GM12864 (cell line): Measurements from ENCODE around the gene SLC40A1.

Experiments
- DNase-seq: peaks from one replicate; pipeline ENCODE4 v3.0.0-alpha.2; 2011; ENCODE audit warnings: low read depth
- H3K4me3 ChIP-seq: 2 replicates; pipeline ENCODE4 v1.5.1; 2011; ENCODE audit warnings: mild to moderate bottlenecking, low read depth, low read length, control low read depth
- TF ChIP-seq, protein P1 (sequence below): IDR thresholded peaks from 2 replicates; pipeline ENCODE4 v1.5.1; 2011; ENCODE audit warnings: low read depth, mild to moderate bottlenecking, moderate library complexity, low read length, control low read depth, inconsistent platforms; ENCODE audit errors: missing control alignments

The SLC40A1 gene

DNA sequence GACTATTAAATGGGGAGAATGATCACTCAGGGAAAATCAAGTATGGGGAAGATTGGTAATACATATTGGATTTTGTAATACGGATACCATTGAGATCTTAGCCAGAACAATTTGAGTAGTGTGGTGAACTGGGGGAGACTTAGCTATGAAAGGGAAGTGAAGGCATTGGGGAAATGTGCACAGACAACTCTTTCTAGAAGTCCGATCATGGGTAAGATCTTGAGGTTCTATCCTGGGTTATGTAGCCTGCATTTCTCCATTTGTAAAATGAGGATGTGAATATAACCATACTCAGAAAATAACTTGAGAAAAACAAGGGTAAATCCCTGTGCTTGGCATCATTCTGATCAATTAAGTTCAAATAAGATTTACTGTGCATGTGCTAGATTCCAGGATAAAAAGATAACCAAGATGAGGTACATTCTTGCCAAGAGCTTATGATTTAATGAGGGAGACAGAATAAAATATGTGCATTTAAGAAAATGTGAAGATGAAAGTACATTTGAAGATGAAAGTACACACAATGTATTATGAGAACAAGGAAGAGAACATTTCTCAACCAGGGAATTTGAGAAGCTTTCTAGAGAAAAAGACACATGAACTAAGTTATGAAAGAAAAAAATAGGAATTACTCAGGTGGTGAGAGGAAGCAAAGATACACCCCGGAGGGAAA lies 49.5 kb downstream of the SLC40A1 start:
- TF ChIP-seq, protein P1, sequence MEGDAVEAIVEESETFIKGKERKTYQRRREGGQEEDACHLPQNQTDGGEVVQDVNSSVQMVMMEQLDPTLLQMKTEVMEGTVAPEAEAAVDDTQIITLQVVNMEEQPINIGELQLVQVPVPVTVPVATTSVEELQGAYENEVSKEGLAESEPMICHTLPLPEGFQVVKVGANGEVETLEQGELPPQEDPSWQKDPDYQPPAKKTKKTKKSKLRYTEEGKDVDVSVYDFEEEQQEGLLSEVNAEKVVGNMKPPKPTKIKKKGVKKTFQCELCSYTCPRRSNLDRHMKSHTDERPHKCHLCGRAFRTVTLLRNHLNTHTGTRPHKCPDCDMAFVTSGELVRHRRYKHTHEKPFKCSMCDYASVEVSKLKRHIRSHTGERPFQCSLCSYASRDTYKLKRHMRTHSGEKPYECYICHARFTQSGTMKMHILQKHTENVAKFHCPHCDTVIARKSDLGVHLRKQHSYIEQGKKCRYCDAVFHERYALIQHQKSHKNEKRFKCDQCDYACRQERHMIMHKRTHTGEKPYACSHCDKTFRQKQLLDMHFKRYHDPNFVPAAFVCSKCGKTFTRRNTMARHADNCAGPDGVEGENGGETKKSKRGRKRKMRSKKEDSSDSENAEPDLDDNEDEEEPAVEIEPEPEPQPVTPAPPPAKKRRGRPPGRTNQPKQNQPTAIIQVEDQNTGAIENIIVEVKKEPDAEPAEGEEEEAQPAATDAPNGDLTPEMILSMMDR, result no peak
- H3K4me3 ChIP-seq, result no peak overlapping the region

GRCh38 chr2:189528617-189529016 lies 52.0 kb downstream of the SLC40A1 start:
- H3K4me3 ChIP-seq, result no peak overlapping the region
- TF ChIP-seq, protein P1, result no peak
- DNase-seq, result no peak

More for the DNA sequence above, 49.5 kb downstream of the SLC40A1 start:
- no peak for DNase-seq

GRCh38 chr2:189527812-189528592 lies 52.6 kb downstream of the SLC40A1 start:
- no peak overlapping the region for H3K4me3 ChIP-seq
- TF ChIP-seq, protein P1, result no peak
- DNase-seq, result no peak

GRCh38 chr2:189527041-189527750 lies 53.4 kb downstream of the SLC40A1 start:
- no peak overlapping the region for H3K4me3 ChIP-seq
- TF ChIP-seq, protein P1, result no peak
- DNase-seq, result no peak

DNA sequence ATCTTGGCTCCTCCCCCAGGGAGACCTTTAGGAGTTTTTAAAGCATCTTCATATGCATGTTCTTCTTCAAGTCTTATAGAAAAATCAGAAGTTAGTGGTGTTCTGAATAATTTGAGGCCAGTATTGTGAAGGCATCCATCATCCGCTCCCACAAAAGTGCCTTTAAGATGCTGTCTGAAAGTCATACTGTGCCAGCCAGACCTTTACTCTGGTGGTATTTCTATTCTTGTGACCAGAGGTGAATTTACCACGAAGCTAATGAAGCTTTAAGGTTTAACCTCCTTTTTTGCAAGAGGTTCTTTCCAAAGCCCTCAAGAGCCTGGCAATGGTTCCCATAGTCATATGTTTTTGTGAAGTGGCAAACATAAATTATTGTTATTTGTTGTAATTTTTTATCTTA lies 54.3 kb downstream of the SLC40A1 start:
- DNase-seq, result no peak
- no peak overlapping the region for H3K4me3 ChIP-seq
- TF ChIP-seq, protein P1, result no peak

GRCh38 chr2:189524746-189525145 lies 55.8 kb downstream of the SLC40A1 start:
- TF ChIP-seq, protein P1, result no peak
- H3K4me3 ChIP-seq, result no peak overlapping the region
- DNase-seq, result no peak
